Measurements from ENCODE around the gene PIEZO2.
"Not testable (repeated sequence)": the region's sequence is repeated elsewhere in the genome, so short reads cannot be mapped to it uniquely, and the experiment has no call there.

Gene PIEZO2

DNA sequence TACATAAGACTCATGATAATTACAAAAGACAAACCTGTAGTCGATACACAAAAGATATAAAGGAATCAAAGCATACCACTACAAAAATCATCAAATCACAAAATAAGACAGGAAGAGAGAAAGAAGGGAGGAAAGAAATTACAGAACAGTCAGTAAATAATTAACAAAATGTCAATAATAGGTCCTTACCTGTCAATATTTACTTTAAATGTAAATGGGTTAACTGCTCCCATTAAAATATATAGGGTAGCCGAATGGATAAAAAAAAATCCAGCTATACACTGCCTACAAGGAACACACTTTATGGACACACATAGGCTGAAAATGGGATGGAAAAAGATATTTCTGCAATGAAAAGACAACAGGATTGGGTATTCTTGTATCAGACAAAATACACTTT lies 163.7 kb downstream of the PIEZO2 start:
- DNase-seq (ENCODE audit: low read depth in 4 of 4, low spot score in 1 of 4), result no peak

DNA sequence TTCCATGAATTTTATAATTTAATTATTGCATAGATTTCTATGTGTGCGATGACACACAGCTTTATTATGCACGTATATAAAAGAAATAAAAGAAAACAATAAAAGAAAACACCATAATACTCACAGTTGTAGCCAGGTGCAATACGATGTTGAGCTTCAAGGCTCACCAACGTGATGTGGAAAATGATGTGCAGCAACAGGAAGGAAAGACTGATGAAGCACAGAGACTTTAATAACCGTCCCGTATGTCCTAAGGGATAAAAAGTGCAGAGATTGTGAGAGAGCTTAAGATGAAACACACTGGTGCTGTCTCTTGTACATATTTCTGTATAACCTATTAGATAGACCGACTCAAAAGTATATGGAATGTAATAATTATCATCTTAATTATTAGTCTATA lies 170.0 kb downstream of the PIEZO2 start:
- no peak for DNase-seq (ENCODE audit: low read depth in 4 of 4, low spot score in 1 of 4)

DNA sequence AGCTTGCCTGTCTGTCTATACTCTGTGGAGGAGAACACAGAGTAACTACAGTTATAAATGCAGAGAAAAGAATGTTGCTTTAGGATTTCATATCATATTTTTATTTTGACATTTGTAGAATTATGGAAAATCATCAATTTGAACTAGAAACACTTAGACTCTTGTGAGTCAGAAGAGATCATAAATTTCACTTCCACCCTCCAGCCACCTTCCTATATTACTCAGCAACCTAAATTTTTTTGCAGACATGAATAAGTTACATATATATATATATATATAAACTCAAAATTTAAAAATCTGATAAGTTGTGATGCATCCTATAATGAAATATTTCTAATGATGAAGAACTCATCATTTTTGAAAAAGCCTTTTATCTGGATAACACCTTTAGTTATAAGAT lies 172.3 kb downstream of the PIEZO2 start:
- DNase-seq (ENCODE audit: low read depth in 4 of 4, low spot score in 1 of 4), result no peak

DNA sequence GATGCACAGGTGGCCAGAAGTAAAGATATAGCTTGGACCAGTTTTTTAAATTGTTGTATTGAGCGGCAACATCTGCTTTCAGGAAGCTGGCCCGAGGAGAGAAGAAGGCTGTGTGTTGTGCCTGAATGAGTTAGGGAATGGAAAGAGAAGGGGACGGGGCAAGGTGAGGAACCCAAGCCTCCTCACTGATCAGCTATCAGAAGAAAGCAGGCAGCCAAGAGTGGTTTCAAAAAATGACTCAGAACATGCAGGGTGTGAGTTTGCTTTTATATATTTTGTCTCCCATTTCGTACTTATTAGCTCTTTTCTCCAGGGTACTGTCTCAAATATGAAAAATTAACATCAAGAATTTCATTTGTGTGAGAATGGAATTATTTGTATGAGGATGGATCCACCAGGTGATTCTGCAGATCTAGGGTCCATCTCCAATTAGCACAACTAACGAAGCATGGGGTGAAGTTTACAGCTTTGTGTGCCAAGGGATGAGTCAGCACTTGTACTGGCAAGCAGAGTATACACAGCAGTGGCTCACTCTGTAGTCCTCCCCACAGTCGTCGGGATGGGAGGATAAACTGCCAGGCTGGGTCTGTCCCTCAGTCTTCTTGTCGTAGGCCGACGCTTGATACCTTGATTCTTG lies 175.7 kb downstream of the PIEZO2 start:
- no peak for DNase-seq (ENCODE audit: low read depth in 4 of 4, low spot score in 1 of 4)

DNA sequence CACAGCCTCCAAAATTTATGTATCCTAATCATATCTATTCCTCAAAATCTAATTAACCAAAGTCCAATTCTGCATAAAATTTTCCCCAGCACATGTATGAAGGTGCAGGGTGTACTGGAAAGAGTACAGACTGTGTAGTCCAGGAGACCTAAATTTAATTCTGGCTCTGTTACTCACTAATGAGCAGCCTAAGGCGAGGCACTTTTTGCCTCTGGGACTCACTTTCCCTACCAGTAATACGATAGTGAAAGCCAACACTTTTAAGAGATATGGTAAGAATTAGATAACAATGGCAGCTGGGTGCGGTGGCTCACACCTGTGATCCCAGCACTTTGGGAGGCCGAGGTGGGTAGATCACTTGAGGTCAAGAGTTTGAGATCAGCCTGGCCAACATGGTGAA lies 177.7 kb downstream of the PIEZO2 start:
- DNase-seq (ENCODE audit: low read depth in 4 of 4, low spot score in 1 of 4), result no peak

DNA sequence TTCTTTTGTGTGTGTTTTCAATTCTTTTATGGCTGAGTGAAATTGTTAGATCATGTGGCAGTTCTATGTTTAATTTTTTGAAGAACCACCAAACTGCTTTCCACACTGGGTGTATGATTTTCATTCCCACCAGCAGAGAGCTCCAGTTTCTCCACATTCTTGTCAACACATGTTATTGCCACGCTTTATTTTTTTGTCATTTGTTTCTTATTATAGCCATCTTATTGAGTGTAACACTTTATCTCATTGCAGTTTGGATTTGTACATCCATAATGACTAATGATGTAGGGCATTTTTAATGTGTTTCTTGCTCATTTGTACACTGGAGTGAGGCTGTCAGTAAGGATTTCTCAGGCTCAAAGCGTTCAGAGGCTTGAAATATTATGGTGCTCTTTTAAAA lies 184.2 kb downstream of the PIEZO2 start:
- no peak for DNase-seq (ENCODE audit: low read depth in 4 of 4, low spot score in 1 of 4)

DNA sequence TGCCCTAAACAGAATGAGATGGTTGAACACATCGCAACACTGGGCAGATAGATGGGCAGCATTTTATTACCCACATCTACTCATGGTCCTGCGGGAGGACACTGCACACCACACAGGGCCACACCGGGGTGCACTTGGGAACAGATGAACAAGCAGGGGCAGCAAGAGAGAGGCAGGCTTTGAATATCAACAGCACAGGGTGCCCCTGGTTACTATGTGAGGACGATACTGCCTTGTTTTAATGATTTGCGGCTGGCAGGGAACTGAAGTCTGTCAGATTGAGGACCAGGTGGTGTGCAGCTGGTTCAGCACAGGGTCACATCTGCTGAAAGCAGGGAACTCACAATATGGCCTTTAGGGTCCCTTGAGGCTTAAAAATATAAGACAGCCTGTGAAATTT lies 195.7 kb downstream of the PIEZO2 start:
- DNase-seq (ENCODE audit: low read depth in 4 of 4, low spot score in 1 of 4), result no peak

DNA sequence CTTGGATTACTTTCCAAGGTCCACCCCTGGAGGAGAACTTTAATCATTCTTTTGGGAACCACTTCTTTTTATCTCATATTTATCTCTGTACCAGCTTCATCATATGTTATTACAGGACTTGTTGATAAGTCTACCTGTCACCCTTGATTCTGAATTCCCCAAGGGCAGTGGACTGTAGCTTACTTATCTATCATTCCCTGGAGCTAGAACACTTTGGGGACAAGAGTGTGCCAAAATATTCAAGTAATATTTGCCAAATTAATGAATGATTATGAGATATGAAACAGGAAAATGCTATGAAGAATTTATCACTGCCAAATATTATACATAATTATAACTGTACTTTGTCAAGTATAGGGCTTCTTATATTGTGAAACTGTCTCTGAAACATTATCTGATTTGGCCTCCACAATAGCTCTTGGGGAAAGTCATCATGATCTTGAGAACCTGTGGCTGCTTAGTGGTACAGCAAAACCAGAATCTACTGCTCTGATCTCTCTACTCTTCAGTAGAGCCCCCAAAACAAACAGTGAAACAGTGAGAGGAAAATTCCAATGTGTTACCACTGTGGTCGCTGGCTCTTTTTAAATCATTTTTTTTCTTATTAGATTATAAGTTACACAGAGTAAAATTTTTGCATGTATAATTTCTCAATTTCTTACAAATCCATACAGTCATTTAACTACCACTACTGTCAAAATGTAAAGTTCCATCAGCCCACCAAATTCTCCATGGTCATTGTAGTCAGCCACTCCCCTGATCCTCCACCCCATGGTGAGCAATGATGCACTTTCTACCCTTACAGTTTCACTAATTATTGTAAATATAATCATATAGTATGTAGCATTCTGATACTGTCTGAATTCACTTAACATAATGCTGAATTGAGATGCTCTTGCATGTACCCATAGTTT lies 197.5 kb downstream of the PIEZO2 start:
- DNase-seq (ENCODE audit: low read depth in 4 of 4, low spot score in 1 of 4), result no peak

DNA sequence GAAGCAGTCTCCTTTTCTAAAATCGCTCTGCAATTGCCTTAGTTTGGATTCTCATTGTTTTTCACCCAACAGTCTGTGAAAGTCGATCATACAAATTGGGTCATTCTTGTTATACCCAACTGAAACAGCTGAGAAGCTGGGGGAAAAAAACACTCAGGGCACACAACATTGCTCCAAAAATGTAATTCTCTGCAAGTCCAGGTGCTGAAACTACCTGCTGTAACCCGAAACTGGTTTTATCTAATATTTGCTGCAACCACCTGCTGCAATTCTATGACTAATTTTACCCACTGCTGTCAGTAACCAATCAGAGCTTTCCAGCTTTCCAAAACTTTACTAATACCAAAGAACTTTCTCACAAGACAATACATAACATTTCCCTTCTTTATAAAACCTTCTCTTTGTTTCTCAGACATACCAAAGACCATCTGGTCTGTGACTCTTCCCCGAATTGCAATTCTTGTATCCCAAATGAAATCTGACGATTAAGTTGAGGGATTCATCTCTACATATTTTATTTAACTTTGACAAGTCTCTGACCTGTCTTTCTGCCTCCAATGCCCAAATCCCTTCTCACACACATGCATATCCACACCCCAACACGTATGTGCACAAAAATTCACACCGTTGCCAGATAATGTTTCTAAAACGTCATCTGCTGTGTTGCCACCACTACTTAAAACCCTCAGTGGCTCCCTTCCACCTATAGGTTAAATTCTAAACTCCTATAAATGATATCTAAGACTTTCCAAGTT lies 198.3 kb downstream of the PIEZO2 start:
- no peak for DNase-seq (ENCODE audit: low read depth in 4 of 4, low spot score in 1 of 4)

DNA sequence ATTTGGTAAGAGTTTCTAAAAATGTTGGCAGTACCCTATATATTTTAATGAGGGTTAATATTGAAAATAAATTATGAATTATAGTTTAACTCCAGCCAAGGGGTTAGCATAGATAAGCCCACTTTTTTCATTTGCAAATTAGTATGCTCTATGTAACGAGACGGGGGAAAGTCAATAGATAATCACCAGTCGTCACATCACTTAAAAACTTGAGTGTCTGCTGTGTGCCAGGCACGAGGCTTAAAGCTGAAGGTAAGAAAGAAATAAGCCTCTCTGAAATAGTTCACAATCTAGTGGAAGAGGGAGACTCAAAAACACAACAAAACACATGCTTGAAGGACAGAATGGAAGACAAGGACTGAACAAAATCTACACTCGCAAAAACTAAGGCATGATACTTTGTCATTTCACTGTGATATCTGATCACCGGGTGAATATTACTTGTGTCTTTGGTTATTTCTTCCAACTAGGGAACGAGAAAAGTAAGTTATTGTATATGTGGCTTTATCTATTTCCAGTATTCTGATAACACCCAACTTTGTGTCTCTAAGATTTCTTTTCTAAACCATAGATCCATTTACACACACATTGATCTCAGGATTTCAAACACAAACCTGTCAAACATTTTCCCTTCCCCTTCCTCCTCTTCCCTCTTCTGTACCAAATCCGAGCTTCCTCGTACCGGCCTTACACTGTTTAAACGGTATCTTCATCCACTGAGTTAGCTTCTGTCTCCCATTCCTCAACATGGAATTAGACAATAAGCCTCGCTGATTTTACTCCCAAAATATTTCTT lies 199.1 kb downstream of the PIEZO2 start:
- no peak for DNase-seq (ENCODE audit: low read depth in 4 of 4, low spot score in 1 of 4)

DNA sequence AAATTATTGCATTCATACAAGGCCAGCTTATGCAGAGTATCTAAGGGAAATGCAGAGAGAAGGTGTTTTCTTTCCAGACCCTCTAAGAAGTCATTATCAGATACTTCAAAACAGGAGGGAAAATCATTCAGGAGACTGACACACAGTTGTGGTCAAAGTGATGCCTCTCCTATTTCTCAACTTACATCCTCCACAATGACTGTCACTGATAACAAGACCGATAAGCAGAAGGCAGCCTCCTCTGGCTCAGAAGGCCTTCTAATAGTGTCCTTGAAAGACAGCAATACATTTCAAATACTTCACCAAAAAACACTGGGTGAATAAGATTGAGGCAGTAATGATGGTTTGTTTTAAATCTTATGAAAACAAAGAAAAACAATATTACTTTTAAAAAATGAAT lies 199.7 kb downstream of the PIEZO2 start:
- no peak for DNase-seq (ENCODE audit: low read depth in 4 of 4, low spot score in 1 of 4)

DNA sequence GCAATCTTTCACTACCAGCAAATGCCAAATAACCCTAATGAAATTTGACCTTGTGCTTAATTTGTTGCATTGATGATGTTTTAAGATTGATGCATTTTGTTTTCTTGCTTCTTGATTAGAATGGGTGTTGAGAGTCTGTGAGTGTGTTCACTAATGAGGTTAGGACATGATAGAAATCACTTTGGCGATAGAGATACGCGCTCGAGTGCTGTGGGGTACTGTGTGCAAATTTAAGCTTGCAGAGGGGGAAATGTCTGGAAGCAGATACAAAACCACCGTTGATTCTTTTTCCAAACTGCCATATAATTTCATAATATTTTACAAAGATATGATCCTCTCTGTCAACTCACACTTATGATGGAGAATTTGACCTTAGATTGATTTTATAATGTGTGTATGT lies 200.9 kb downstream of the PIEZO2 start:
- DNase-seq (ENCODE audit: low read depth in 4 of 4, low spot score in 1 of 4), result no peak

DNA sequence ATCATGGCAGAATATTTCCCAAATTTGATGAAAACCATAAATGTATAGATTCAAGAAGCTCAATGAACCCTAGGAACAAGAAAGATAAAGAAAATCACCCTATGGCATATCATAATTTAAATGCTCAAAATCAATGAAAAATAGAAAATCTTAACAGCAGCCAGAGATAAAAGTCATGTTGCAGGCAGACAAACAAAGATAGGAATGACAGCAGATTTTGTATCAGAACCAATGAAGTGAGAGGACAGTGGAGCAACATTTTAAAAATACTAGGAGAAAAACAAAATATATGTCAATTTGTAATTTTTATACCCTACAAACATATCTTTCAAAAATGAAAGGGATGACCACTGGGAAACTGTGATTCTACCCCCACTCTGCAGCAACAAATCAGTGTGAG lies 203.3 kb downstream of the PIEZO2 start:
- no peak for DNase-seq (ENCODE audit: low read depth in 4 of 4, low spot score in 1 of 4)

DNA sequence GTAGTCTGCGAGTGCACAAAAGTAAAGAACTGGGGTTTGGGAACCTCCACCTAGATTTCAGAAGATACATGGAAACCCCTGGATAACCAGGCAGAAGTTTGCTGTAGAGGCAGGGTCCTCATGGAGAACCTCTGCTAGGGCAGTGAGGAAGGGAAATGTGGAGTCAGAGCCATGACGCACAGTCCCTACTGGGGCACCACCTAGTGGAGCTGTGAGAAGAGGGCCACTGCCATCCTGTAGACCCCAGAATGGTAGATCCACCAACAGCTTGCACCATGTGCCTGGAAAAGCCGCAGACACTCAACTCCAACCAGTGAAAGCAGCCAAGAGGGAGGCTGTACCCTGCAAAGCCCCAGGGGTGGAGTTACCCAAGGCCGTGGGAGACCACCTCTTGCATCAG lies 206.4 kb downstream of the PIEZO2 start:
- no peak for DNase-seq (ENCODE audit: low read depth in 4 of 4, low spot score in 1 of 4)

DNA sequence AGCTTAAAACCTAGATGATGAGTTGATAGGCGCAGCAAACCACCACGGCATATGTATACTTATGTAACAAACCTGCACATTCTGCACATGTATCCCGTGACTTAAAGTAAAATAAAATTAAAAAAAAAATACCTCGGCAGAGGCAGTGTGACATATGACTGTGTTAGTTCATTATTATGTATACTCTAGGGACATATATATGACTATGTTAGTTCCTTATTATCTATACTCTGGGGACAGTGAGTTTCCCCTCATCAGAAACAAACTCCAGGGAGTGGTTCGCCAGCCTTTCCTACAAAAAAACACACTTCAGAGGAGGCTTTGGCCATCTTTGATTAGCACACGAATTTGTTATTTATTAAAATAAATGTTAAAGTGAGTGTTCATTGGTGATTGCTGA lies 209.5 kb downstream of the PIEZO2 start:
- no peak for DNase-seq (ENCODE audit: low read depth in 4 of 4, low spot score in 1 of 4)

DNA sequence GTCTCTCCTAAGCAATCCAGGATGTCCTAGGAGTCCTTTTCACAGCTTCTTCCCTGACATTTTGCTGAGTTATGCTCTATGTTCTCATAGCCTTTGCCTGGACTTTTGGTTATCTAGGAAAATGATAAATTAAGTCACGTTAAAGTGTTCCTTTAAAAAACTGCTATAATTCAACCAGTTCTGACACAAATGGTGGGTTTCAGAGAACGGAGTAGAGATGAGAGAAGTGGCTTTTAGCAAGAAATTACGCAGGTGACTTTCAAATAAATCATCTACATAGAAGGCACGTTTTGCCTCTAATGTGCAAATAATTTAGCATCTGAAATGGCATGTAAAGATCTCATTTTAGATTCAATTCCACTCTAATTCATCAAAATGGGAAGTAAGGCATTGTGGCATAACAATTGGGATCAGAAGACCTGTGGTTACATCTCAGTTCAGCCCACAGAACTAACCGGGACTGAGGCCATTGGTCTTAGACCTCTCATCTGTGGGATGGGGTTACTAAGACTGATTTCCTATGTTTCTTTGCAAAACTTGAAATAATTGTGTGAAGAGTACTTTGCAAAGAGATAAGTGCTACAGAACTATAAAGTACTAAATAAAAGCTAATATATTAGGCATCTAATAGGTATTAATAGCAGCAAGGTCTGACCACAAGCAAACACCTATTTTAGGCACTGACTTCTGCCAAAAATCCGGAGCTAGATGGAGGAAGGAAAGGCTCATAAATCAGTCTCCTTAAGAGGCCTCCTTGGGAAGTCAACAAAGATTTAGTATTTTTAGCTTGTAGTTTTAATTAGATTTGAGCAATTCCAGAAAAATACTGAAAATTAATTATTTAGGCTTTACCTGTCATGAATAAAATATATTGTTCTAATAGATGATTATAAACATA lies 211.4 kb downstream of the PIEZO2 start:
- no peak for DNase-seq (ENCODE audit: low read depth in 4 of 4, low spot score in 1 of 4)

DNA sequence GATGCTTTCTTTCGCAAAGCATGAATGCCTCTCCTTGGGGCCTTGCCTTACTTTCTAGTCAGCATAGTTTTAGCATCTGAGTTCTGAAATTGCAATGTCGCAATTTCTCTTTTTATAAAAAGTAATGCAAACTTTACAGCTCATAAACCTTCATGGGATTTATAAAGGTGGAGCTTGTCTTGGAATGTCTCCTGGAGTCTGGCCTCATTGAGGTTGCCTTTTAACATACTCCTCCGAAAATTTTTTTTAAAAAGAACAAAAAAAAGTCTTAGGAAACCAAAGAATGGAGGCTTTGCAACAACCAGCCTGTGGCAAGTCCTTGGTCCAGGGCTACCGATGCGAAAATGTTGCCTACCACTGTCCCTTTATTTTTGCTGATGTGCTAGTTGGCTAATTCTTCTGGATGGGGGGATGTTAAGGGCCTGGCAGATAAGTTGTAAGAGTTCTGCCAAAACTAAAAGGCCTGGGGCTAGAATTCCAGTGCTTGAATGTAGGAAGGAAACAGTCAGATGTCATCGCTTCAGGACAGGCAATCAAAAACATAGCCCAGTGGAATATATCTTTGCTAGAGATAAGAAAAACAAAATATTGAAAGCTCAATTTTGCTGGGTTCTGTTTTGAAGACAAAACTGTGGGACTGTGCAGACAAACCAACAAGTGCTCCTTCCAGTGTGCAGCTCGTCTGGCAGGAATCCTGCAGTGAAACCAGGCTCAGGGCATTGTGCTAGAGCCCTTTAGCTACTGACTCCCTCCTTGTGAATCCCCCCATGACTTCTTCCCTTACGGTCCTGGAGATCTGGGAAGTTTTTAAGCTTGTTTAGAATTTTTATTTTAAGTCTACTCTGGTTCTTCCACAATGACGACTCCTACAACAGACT lies 213.0 kb downstream of the PIEZO2 start:
- no peak for DNase-seq (ENCODE audit: low read depth in 4 of 4, low spot score in 1 of 4)

DNA sequence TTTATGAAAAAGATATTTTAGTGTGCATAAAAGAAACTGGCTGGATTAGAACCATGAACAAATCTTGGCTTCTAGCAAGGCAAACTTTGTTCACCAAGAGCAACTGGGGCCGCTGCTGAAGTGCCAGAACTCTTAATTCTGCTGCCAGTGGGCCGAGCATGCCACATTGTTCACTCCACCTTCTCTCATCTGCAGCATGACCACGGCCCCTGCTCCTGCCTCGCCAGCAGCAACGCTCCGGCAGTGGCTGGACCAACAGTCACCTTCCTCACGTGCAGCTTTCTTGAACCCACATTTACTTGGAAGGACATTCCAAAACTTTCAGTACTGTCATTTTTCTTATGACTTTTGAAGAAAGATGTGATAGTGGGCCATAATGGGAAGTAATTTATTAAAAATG lies 213.8 kb downstream of the PIEZO2 start:
- no peak for DNase-seq (ENCODE audit: low read depth in 4 of 4, low spot score in 1 of 4)

DNA sequence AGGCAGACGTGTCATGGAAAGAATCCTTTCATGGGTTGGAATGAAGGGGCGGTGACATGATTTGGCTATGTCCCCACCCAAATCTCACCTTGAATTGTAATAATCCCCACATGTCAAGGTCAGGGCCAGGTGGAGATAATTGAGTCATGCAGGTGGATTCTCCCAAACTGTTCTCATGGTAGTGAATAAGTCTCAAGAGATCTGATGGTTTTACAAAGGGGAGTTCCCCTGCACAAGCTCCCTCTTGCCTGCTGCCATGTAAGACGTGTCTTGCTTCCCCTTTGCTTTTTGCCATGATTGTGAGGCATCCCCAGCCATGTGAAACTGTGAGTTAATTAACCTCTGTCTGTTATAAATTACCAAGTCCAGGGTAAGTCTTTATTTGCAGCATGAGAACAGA lies 215.7 kb downstream of the PIEZO2 start:
- not testable (repeated sequence) for DNase-seq (ENCODE audit: low read depth in 4 of 4, low spot score in 1 of 4)

Data from stimulated activated CD4-positive, alpha-beta T cell treated with anti-CD3 and anti-CD28 coated beads, Interleukin-1b, Interleukin-23, amount 100 ng/mL, for 24 hours (primary cell).